Measurements from ENCODE around the gene SPATA13.

SPATA13 gene

DNA sequence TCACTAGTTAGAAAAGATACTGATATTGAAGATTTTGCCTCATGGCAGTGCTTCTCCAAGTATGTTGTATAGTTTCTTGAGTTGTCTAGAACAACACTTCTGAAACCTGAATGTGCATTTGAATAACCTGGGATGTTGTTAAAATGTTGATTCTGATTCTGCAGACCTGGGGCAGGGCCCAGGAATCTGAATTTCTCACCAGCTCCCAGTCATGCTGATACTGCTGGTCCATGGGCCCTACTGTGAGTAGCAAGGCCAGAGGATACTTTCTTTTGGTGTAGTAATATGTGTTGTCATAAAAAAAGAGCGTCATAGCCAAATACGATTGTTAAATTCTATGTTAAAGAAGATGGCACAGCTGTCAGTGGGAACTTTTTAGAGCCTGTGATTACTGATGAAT is 107.3 kb downstream of the SPATA13 start:
- TF ChIP-seq, protein P1, sequence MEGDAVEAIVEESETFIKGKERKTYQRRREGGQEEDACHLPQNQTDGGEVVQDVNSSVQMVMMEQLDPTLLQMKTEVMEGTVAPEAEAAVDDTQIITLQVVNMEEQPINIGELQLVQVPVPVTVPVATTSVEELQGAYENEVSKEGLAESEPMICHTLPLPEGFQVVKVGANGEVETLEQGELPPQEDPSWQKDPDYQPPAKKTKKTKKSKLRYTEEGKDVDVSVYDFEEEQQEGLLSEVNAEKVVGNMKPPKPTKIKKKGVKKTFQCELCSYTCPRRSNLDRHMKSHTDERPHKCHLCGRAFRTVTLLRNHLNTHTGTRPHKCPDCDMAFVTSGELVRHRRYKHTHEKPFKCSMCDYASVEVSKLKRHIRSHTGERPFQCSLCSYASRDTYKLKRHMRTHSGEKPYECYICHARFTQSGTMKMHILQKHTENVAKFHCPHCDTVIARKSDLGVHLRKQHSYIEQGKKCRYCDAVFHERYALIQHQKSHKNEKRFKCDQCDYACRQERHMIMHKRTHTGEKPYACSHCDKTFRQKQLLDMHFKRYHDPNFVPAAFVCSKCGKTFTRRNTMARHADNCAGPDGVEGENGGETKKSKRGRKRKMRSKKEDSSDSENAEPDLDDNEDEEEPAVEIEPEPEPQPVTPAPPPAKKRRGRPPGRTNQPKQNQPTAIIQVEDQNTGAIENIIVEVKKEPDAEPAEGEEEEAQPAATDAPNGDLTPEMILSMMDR (IDR thresholded peaks at IDR 0.05; ENCODE audit: low read depth, low read length), result no peak
- H3K4me3 ChIP-seq (ENCODE audit: low read depth, low read length), result no peak overlapping the region

DNA sequence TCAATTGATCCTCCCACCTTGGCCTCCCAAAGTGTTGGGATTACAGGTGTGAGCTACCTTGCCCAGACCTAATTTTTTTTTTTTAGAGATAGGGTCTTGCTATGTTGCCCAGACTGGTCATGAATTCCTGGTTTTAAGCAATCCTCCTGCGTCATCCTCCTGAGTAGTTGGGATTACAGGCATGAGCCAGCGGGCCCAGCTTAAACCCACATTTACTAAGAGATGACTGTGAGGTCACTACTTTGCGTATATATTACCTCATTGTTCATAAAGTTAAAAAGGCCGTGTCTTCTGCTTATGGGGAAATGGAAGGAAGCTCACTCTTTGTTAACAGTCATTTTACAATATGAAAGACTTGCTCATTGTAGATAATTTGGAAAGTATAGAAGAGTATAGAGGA is 109.3 kb downstream of the SPATA13 start:
- TF ChIP-seq, protein P1 (IDR thresholded peaks at IDR 0.05; ENCODE audit: low read depth, low read length), result no peak
- no peak overlapping the region for H3K4me3 ChIP-seq (ENCODE audit: low read depth, low read length)

DNA sequence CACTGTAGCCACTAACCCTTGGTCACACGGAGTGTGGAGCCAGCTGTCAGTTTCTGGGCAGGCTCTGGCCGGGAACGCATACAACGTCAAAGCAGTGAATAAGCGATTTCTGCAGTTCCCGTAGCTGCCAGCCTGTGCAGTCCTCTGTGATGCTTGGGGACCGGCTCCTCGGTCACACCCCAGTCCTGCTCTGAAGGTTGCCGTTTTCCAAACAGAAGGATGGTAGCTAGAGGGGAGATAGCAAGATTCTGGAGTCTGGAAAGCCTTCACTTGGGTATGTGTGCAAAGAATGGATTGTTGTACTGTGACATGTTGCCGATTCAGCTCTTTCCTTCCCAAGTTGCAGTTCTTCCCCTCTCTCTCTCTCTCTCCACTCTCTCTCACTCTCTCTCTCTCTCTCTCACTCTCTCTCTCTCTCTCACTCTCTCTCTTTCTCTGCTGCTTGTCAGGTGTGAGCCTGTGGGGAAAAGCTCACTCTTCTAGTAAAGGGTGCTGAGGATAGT is 110.2 kb downstream of the SPATA13 start:
- TF ChIP-seq, protein P1 (IDR thresholded peaks at IDR 0.05; ENCODE audit: low read depth, low read length), result no peak
- peak overlapping the region; percentile 56 for H3K4me3 ChIP-seq (ENCODE audit: low read depth, low read length)

DNA sequence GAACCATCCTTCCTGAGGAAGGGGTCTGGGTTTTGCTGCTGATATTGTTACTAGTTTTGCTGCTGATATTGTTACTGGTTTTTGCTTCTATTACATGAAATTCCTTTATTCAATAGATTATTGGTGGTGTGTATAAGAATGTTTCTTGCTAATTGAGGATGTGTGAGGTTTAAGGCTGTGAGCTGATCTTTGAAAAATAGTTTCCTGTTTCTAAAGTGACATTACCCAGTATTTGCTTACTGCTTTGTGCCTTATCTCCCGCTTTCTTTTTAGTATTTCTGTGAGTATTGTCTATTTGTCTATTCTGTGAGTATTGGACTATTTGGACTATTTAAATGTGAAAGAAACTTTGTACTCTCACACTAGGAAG is 110.7 kb downstream of the SPATA13 start:
- H3K4me3 ChIP-seq (ENCODE audit: low read depth, low read length), result peak overlapping the region; percentile 56
- TF ChIP-seq, protein P1 (IDR thresholded peaks at IDR 0.05; ENCODE audit: low read depth, low read length), result no peak

DNA sequence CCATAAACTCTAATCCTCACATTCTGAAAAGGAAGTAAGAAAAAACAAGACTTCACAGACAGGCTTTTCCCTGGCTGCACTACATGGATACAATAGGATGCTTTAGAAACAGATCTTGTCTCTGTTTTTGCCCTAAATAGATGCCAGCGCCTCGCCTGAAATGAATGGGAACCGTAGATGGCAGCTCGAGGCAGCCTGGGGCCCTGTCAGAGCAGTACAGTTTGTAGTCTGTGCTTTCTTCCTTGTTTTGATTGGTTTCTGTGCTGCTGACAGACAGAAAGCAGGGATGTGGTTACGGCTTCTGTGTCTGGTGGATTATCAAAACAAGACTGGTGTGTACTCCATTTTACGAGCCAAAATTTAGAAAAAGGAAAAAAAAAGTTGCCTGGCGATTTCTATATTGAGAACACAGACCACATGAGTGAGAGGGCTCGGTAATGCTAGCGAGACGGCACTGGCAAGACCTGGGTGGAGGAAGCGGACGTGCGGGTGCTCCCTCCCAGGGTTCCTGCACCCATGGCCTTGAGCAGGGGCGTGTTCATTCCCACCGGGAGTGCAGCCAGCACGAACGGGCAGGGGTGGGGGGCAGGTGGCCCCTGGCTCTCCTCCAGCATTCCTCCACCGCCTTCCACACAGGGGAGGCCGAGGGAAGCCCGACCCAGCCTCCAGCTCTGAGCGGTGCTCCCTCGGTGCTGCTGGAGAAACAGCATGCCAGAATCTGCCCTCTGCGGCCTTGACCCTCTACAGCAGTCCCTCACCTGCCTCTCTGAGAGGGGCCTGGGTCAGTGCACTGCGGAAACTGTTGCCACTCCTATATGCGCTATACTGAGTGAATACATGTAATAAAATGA is 111.3 kb downstream of the SPATA13 start:
- peak overlapping the region; percentile 39 for H3K4me3 ChIP-seq (ENCODE audit: low read depth, low read length)

DNA sequence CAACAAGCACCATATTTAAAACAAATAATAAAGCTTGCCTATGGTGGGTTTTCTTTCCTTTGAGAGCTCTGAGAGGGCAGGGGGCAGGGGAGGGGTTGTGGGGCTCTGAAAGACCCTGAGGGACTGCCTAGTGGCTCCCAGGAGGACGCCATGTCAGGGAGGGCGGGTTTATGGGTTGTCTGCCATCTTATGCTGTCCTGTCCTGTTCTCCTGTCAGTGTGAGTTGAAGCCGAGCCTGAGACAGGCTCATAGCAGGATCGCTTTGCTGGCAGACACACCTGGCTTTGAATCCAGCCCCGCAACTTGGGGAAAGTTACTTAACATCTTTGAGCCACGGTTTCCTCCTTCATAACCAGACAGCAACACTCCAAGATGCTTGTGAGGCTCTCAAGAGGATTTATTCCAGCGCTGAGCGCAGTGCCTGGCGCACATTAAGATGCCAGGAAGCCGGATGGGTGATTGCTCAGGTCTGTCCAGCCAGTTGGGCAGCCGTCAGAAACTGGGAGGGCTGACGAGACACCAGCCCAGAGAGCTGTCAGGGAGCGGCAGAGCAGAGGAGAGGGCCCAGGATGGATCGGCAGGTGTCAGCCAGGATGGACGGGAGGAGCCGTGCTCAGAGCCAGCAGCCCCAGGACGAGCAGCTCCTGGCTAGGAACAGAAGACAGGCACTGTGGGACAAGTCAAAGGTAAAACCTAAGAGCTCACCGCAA is 112.1 kb downstream of the SPATA13 start:
- TF ChIP-seq, protein P1 (IDR thresholded peaks at IDR 0.05; ENCODE audit: low read depth, low read length), result no peak
- H3K4me3 ChIP-seq (ENCODE audit: low read depth, low read length), result no peak overlapping the region

More for the DNA sequence above, 111.3 kb downstream of the SPATA13 start:
- TF ChIP-seq, protein P1 (IDR thresholded peaks at IDR 0.05; ENCODE audit: low read depth, low read length), result no peak

DNA sequence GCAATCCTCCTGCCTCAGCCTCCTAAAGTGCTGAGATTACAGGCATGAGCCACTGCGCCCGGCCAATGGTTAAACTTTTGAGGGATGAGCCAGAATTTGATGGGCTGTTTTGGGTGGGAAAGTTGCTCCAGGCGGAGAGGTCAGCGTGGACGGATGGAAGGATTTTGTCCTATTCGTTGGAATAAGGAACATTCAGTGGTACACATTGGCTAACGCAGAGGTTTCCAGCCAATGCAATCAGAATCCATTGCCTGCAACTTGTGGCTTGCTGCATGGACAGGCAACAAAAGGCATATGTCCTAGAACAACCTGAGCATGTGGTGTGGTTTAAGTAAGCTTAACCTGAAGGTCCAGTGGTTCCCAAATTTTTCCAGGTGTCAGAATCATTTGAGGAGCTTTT is 113.4 kb downstream of the SPATA13 start:
- H3K4me3 ChIP-seq (ENCODE audit: low read depth, low read length), result no peak overlapping the region
- TF ChIP-seq, protein P1 (IDR thresholded peaks at IDR 0.05; ENCODE audit: low read depth, low read length), result no peak
